HepG2 (cell line): ENCODE data around the gene DACT2. TPM values are rescaled to one million over a fixed set of nuclear protein-coding genes. Genes with fewer than 3 reads are reported as not detected.

Experiments used
- ATRX ChIP-seq: sonication (generic); formaldehyde crosslinking; IDR thresholded peaks from 2 replicates; pipeline ENCODE4 v1.4.0; 2020; ENCODE audit warnings: missing genetic modification reagents, borderline replicate concordance
- HMG20A ChIP-seq: IDR thresholded peaks from 2 replicates; pipeline ENCODE4 v1.6.1; 2016; ENCODE audit warnings: borderline replicate concordance
- JUND ChIP-seq: sonication (generic); formaldehyde crosslinking; IDR thresholded peaks from 2 replicates; pipeline ENCODE4 v1.8.0; 2022; ENCODE audit warnings: mild to moderate bottlenecking, missing genetic modification reagents
- SIX4 ChIP-seq: sonication (generic); formaldehyde crosslinking; IDR thresholded peaks from 2 replicates; pipeline ENCODE4 v1.4.0; 2020; ENCODE audit warnings: missing genetic modification reagents
- SMYD3 ChIP-seq: sonication (generic); formaldehyde crosslinking; IDR thresholded peaks from 2 replicates; pipeline ENCODE4 v1.8.1; 2023; ENCODE audit warnings: mild to moderate bottlenecking, missing genetic modification reagents
- SRF ChIP-seq: IDR thresholded peaks from 2 replicates; pipeline ENCODE4 v1.6.1; 2011; ENCODE audit warnings: mild to moderate bottlenecking, low read depth, low read length, moderate library complexity
- SSRP1 ChIP-seq: IDR thresholded peaks from 2 replicates; pipeline ENCODE4 v1.6.1; 2016; ENCODE audit warnings: control low read depth
- TCF12 ChIP-seq, 2 experiments: fragments of 450-650 bp in 1 of 2; sonication (generic) in 1 of 2; formaldehyde crosslinking in 1 of 2; IDR thresholded peaks; 2 replicates each; pipeline versions ENCODE4 v1.6.1 to v1.8.0; 2017 to 2022; ENCODE audit warnings: antibody characterized with exemption in 1 of 2, mild to moderate bottlenecking in 1 of 2, missing genetic modification reagents in 1 of 2, moderate library complexity in 1 of 2
- TCF7L2 ChIP-seq: IDR thresholded peaks from 2 replicates; pipeline ENCODE4 v1.6.1; 2011; ENCODE audit warnings: mild to moderate bottlenecking, low read depth, low read length, moderate library complexity
- ZNF143 ChIP-seq: sonication (generic); formaldehyde crosslinking; IDR thresholded peaks from 2 replicates; pipeline ENCODE4 v1.4.0; 2020; ENCODE audit warnings: missing genetic modification reagents
- ZNF180 ChIP-seq: sonication (generic); formaldehyde crosslinking; IDR thresholded peaks from 2 replicates; pipeline ENCODE4 v1.4.0; 2020; ENCODE audit warnings: low read depth, missing genetic modification reagents, borderline replicate concordance
- ZNF468 ChIP-seq: sonication (generic); formaldehyde crosslinking; IDR thresholded peaks from 2 replicates; pipeline ENCODE4 v1.8.0; 2022; ENCODE audit warnings: mild to moderate bottlenecking, moderate library complexity, missing genetic modification reagents
- polyA plus RNA-seq, 8 experiments: library from polyadenylated mRNA; depleted of rRNA in 3 of 8; stranded (reverse) in 7 of 8; unstranded in 1 of 8; fragments of >200 nt; fragmentation: Illumina TruSeq in 4 of 8; extraction: Trizol in 4 of 8; gene quantifications; 2 replicates each; pipeline versions ENCODE4 v1.2.1 to v1.2.3, GENCODE V29; 2011 to 2016; ENCODE audit warnings: low read depth in 4 of 8, missing spikeins in 1 of 8, mixed read lengths in 1 of 8; ENCODE audit not compliant: insufficient read depth in 1 of 8
- total RNA-seq, 5 experiments: library from RNA; depleted of rRNA; stranded (reverse); fragments of >200 nt; fragmentation: Illumina TruSeq; extraction: Trizol; gene quantifications; 2 replicates each; pipeline ENCODE4 v1.2.3, GENCODE V29; 2016; ENCODE audit warnings: low read depth in 1 of 5
- TF ChIP-seq, protein P1 (sequence below): sonication (generic); formaldehyde crosslinking; IDR thresholded peaks from 2 replicates; pipeline ENCODE4 v1.5.0; 2020; ENCODE audit warnings: missing genetic modification reagents
- TF ChIP-seq, protein P2 (sequence below), 2 experiments: sonication (generic) in 1 of 2; formaldehyde crosslinking in 1 of 2; IDR thresholded peaks; 2 replicates each; pipeline versions ENCODE4 v1.5.1 to v1.6.1; 2011 to 2020; ENCODE audit warnings: borderline replicate concordance in 1 of 2, low read depth in 1 of 2, low read length in 1 of 2, mild to moderate bottlenecking in 1 of 2, missing genetic modification reagents in 1 of 2, moderate library complexity in 1 of 2
- TF ChIP-seq, protein P3 (sequence below): sonication (generic); formaldehyde crosslinking; IDR thresholded peaks from 2 replicates; pipeline ENCODE4 v1.4.0; 2020; ENCODE audit warnings: missing genetic modification reagents
- TF ChIP-seq, protein P4 (sequence below): sonication (generic); IDR thresholded peaks from 2 replicates; pipeline ENCODE4 v1.6.1; 2016; ENCODE audit warnings: low read depth, borderline replicate concordance
- TF ChIP-seq, protein P5 (sequence below): sonication (generic); formaldehyde crosslinking; IDR thresholded peaks from 2 replicates; pipeline ENCODE4 v1.5.0; 2020; ENCODE audit warnings: mild to moderate bottlenecking, missing genetic modification reagents
- TF ChIP-seq, protein P6 (sequence below): sonication (generic); formaldehyde crosslinking; conservative IDR thresholded peaks from 2 replicates; pipeline ENCODE4 v1.4.0; 2020; ENCODE audit warnings: missing genetic modification reagents

DACT2 gene
- total and polyA plus RNA-seq, 2 of the 13 experiments (the other 11 are each of a cell fraction or from before 2014, with no cell fraction given): 0.15 TPM; not detected in 1

DNA sequence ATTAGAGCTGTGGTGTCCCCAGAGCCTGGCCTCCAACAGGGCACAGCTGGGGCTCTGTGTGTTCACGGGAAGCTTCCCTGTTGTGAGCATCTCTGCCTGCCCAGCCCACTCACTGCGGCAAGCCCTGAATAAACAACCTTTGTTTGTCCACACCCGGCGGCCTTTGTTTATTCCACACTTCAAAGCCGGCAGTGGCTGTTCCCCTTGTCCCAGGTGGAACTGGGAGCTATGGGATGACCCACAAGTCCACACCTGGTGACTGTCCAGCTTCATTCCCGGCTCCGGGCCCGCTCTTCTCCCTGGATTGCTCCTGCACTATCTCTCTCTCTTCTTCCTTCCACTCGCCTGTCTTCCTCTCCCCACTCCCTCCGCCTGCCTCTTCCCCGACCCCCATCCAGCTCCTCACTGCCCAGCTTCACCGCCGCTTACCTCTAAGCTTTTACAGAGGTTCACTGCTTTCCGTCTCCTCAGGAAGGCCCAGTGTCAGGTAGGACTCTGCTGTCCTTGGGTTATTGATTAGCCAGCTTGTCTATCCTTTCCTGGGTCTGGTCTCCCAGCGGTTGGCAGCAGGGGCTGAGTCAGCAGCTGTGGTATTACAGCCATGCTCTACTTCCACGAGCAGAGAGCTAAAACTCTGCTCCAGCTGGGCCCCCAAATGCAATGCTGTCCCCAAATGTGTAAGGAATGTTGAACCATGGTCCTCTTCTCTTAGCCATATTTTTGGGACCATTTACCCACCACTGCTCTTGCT lies 17.8 kb downstream of the DACT2 start (continued):
- TF ChIP-seq, protein P1, sequence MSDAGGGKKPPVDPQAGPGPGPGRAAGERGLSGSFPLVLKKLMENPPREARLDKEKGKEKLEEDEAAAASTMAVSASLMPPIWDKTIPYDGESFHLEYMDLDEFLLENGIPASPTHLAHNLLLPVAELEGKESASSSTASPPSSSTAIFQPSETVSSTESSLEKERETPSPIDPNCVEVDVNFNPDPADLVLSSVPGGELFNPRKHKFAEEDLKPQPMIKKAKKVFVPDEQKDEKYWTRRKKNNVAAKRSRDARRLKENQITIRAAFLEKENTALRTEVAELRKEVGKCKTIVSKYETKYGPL (CRISPR knock-in tag): no peak
- TF ChIP-seq, protein P2, sequence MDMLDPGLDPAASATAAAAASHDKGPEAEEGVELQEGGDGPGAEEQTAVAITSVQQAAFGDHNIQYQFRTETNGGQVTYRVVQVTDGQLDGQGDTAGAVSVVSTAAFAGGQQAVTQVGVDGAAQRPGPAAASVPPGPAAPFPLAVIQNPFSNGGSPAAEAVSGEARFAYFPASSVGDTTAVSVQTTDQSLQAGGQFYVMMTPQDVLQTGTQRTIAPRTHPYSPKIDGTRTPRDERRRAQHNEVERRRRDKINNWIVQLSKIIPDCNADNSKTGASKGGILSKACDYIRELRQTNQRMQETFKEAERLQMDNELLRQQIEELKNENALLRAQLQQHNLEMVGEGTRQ (IDR thresholded peaks at IDR 0.05; ENCODE audit: low read depth, low read length): no peak
- TF ChIP-seq, protein P2 (CRISPR knock-in tag; IDR thresholded peaks at IDR 0.05; ENCODE audit: borderline replicate concordance): no peak
- TF ChIP-seq HMG20A (CRISPR knock-in tag): peak; percentile 86
- no peak for TF ChIP-seq SRF
- TF ChIP-seq SMYD3 (CRISPR knock-in tag): no peak
- no peak for TF ChIP-seq JUND (CRISPR knock-in tag)
- TF ChIP-seq, protein P3, sequence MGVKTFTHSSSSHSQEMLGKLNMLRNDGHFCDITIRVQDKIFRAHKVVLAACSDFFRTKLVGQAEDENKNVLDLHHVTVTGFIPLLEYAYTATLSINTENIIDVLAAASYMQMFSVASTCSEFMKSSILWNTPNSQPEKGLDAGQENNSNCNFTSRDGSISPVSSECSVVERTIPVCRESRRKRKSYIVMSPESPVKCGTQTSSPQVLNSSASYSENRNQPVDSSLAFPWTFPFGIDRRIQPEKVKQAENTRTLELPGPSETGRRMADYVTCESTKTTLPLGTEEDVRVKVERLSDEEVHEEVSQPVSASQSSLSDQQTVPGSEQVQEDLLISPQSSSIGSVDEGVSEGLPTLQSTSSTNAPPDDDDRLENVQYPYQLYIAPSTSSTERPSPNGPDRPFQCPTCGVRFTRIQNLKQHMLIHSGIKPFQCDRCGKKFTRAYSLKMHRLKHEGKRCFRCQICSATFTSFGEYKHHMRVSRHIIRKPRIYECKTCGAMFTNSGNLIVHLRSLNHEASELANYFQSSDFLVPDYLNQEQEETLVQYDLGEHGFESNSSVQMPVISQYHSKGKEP (CRISPR knock-in tag): no peak
- TF ChIP-seq SIX4 (CRISPR knock-in tag): no peak; the same call in 1 of the 2 replicates
- TF ChIP-seq, protein P4, sequence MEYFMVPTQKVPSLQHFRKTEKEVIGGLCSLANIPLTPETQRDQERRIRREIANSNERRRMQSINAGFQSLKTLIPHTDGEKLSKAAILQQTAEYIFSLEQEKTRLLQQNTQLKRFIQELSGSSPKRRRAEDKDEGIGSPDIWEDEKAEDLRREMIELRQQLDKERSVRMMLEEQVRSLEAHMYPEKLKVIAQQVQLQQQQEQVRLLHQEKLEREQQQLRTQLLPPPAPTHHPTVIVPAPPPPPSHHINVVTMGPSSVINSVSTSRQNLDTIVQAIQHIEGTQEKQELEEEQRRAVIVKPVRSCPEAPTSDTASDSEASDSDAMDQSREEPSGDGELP: peak; percentile 87
- peak; percentile 68; the same call in 1 of the 2 replicates for TF ChIP-seq ZNF143 (CRISPR knock-in tag)
- TF ChIP-seq SSRP1: peak; percentile 38; the same call in 1 of the 2 replicates
- TF ChIP-seq, protein P5, sequence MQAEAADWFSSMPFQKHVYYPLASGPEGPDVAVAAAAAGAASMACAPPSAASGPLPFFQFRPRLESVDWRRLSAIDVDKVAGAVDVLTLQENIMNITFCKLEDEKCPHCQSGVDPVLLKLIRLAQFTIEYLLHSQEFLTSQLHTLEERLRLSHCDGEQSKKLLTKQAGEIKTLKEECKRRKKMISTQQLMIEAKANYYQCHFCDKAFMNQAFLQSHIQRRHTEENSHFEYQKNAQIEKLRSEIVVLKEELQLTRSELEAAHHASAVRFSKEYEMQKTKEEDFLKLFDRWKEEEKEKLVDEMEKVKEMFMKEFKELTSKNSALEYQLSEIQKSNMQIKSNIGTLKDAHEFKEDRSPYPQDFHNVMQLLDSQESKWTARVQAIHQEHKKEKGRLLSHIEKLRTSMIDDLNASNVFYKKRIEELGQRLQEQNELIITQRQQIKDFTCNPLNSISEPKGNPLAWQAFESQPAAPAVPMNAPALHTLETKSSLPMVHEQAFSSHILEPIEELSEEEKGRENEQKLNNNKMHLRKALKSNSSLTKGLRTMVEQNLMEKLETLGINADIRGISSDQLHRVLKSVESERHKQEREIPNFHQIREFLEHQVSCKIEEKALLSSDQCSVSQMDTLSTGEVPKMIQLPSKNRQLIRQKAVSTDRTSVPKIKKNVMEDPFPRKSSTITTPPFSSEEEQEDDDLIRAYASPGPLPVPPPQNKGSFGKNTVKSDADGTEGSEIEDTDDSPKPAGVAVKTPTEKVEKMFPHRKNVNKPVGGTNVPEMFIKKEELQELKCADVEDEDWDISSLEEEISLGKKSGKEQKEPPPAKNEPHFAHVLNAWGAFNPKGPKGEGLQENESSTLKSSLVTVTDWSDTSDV (CRISPR knock-in tag): no peak
- TF ChIP-seq TCF12 (IDR thresholded peaks at IDR 0.05): no peak
- TF ChIP-seq TCF12 (CRISPR knock-in tag; IDR thresholded peaks at IDR 0.05): peak; percentile 72
- TF ChIP-seq ATRX (CRISPR knock-in tag): no peak
- peak; percentile 93 for TF ChIP-seq TCF7L2
- no peak for TF ChIP-seq ZNF180 (CRISPR knock-in tag)
- TF ChIP-seq ZNF468 (CRISPR knock-in tag): no peak
- TF ChIP-seq, protein P6, sequence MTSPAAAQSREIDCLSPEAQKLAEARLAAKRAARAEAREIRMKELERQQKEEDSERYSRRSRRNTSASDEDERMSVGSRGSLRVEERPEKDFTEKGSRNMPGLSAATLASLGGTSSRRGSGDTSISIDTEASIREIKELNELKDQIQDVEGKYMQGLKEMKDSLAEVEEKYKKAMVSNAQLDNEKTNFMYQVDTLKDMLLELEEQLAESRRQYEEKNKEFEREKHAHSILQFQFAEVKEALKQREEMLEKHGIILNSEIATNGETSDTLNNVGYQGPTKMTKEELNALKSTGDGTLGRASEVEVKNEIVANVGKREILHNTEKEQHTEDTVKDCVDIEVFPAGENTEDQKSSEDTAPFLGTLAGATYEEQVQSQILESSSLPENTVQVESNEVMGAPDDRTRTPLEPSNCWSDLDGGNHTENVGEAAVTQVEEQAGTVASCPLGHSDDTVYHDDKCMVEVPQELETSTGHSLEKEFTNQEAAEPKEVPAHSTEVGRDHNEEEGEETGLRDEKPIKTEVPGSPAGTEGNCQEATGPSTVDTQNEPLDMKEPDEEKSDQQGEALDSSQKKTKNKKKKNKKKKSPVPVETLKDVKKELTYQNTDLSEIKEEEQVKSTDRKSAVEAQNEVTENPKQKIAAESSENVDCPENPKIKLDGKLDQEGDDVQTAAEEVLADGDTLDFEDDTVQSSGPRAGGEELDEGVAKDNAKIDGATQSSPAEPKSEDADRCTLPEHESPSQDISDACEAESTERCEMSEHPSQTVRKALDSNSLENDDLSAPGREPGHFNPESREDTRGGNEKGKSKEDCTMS (CRISPR knock-in tag): no peak
